HG02884 (cell line): ENCODE data around the gene ANKMY2.
"Not testable (repeated sequence)": the region's sequence is repeated elsewhere in the genome, so short reads cannot be mapped to it uniquely, and the experiment has no call there.

ENCODE experiments used
- ATAC-seq: cut with Tn5 transposase; IDR thresholded peaks from one replicate; pipeline ENCODE4 v1.9.1; 2021; ENCODE audit warnings: mild to moderate bottlenecking, moderate library complexity; ENCODE audit not compliant: unreplicated experiment

The ANKMY2 gene

DNA sequence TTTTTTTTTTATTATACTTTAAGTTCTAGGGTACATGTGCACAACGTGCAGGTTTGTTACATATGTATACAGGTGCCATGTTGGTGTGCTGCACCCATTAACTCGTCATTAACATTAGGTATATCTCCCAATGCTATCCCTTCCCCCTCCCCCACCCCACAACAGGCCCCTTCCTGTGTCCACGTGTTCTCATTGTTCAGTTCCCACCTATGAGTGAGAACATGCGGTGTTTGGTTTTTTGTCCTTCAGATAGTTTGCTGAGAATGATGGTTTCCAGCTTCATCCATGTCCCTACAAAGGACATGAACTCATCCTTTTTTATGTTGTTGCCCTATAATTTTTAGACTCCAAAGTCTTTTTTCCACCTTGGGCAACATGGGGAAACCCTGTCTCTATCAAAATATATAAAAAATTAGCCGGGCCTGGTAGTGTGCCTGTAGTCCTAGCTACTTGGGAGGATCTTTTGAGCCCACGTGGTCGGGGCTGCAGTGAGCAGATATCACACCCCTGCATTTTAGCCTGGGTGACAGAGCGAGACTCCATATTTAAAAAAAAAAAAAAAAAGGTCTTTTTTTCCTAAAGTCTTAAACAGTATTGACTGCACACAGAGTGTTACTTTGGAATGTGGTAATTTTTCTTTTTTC lies 14.4 kb upstream of the ANKMY2 start:
- ATAC-seq = not testable (repeated sequence)

DNA sequence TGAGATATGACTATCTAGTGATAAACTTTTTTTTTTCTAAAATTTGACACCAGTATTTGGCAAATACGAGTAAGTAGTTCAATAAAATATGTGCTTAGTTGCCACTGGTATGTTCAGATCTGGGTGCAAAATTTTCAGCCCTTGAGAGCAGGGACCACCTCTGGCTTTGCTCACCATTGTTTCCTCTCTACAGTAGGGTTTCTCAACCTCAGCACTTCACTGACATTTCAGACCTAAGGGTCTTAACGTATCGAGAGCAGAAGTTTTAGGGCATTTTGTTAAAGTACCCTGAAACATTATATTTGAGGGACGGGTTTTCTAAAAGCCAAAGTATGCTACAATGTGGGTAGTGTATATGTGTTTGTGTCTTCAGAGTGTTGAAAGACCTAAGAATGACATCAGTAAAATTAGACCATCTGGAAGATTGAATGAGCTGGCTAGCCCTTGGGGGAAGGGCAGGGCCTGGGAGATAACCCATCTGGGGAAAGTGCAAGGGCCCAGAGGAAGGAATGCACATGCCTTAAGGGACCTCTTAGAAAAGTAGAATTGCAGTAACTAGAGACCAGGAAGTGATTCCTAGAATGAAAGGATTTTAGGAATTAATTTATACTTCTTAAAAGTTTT lies 12.2 kb upstream of the ANKMY2 start:
- ATAC-seq = no peak

DNA sequence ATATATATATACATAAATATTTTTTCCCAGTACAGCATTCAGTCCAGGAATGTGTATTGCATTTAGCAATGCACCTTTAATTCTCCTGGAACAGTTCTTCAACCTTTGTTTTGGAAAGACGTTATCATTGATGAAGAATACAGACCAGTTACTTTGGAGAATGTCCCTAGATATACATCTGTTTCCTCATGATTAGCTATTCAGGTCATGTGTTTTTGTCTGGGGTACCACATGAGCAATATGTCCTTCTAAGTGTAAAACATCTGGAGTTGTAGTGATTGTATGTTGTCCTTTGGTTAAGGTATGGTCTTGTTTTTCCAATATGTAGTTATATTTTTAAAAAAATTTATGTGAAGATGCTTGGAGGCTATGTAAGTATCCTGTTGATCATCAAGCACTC lies 10.6 kb upstream of the ANKMY2 start:
- no peak for ATAC-seq

DNA sequence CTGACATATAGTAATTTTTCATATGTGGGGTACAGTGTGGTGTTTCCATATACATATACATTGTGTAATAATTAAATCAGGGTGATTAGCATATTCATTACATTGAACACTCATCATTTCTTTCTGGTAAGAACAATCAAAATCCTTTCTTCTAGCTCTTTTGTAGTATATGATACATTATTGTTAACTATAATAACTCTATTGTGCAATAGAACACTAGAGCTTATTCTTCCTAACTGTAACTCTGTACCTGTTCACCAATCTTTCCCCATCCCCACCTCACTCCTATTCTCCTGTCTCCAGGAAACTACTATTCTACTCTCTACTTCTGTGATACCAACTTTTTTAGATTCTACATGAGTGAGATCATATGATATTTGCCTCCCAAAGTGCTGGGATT lies 9.8 kb upstream of the ANKMY2 start:
- no peak for ATAC-seq

DNA sequence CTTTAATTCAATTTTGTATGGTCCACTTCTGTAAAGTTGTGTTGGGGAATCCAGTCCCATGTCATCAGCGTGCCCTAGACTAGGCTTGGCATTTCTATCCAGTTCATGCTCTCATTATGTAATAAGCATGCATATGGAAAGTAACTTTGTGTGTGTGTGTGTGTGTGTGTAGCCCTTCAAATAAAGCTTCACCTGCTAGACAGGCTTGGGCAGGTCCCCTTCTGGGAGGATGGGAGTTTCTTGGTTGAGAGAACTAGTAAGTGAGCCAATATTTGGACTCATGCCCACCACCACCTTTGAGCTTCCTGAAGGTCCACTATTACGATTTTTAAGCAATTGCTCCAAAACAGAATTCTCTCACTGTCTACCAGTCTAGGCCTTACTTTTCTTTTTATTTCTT lies 7.3 kb upstream of the ANKMY2 start:
- no peak for ATAC-seq

DNA sequence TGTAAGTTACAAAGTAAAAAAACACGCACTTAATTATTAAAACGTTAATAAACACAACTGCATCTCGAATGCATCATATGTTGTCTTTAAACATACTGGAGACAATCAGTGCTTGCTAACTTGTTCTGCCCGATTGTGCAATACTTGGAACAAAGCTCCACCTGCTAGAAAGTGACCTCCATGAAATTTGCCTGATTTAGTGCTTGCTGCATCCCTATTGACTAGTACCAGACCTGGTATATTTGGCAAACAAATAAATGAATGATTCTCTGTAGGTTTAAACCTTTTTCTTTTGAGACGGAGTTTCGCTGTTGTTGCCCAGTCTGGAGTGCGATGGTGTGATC lies 6.7 kb upstream of the ANKMY2 start:
- no peak for ATAC-seq

DNA sequence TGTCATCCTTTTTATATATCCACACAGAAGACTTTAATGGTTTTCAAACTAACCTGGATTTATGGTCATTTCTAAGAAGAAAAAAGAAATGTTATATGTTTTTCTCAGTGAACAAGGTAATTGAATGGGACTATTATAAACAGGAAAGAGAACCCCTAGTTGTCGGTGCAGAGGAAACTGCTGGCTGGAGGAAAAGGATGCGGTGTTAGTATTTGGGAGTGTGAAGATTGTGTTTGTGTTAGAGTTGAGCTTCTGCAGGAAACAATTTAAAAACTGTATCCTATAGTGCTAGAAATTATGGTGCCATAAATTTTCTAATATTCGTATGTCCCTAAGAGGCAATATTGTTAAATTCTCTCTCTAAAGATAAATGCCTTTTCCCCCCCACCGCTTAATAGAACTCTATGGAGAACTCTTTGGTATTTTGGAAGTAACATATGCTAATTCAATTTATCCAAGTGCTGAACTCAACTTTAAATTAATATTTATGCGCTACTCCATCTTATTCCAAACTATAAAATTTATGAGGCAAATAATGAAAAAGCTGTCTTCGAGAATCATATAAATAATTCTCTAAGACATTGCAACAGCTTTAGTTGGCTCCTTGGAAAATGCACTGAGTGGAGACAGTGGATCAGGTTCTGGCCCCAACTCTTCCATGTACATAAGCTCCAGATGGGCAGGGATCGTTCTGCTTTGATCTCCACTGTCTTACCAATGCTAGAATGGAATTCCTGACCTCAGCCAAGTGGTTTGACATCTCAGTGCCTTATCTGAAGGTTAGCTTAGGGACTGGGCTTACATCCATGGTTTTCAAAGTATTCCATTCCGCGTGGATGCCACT lies 6.1 kb upstream of the ANKMY2 start:
- no peak for ATAC-seq

DNA sequence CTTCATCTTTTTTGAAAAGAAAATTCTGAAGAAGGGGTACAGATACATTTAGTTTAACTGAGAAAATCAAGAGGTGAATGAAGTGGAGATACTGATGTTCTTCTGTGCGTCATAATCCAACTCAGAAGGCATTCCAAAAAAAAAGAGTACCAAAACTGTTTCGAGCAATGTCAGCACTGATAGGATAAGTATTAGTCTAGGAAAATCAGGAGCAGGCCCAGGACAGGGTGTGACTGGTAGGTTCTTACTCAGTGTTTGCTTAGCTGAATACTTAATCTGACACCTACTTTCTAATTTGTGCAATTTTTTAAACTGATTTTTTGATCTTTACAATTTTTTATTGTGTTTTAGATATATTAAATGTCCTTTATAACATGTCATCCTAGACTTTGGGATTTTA lies 4.7 kb upstream of the ANKMY2 start:
- ATAC-seq = no peak

DNA sequence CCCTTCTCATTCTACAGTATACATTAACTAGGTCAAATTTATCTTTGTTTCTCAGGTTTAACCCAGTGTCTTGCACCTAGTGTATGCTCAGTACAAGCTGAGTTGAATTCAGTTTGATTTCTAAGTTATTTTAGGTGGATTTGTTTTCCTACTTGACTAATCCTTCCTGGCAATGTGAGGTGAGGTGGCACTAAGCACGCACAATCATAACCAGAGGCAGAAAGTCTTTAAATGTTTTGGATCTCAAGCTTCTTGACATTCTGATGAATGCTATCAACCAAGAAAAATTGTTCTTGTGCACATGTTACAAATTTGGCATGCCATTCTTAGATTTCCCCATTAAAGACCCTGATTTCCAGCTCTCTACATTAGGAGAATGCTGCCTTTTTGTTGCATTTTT lies 3.6 kb upstream of the ANKMY2 start:
- ATAC-seq = no peak

DNA sequence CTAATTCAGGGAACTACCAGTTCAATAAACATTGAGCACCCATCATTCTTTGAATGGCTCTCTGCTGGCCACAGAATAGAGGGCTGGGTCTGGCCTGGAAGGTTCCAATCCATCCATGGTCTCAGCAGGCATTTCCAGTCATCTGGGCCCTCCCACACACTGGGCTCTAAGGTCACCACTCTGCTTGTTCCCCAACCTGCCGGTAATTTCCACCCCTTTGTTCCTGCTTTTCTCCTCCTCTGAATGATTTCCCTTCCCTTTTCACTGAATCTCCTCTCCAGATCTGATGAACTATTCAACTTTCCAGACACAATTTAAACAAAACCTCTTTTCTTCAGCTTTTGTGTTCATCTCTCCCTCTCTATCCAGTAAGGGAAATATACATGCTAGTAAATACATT lies 3.0 kb upstream of the ANKMY2 start:
- ATAC-seq = no peak

DNA sequence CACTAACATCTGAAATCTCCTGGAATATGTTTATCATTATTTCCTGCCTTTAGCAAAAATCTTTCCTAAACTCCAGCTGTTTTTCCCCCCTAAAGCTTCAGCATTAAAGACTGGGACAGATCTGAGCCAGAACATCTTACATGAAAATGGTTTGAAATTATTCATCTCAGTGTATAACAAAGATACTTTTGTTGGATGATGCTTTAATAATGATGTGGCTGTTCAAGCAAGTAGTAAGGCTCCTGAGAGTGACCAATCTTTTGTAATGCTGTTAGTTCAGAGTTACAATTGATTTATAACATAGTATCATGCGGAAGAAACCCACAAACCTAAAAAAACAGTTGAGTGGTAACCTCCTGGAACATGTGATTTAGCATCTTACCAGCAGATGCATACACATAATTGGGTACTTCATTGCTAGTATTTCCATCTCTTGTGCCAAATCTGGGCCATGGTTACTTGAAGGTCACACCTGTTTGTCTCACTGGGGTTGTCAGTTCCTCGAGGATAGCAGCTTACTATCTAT lies 1.9 kb upstream of the ANKMY2 start:
- ATAC-seq = no peak

DNA sequence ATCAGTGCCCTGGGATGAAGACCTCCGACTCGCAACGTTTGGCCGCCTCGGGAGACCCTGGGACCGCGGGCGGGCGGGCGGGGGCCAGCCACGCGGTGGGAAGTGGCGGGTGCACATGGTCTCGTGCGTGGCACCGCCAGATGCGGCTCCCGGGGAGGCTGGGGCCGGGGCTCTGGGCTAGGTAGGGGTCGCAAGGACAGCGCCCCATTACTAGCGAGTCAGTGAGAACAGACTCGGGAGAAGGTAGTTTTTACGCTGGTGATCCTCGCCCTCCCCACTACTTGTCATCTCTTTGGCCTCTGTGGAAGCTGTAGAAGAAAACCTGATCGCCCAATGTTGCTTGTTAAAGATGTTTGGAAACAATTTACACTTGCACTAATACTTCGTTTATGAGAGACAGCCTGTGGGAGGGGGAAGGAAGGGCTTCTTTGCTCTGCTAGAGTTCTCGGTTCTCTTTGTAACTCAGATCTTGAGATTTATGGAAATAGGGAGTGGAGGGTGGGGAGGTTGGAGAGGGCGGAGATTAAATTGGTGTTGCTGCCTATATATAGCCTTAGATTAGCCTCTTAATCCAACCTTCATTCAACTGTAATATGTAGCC lies 1.0 kb upstream of the ANKMY2 start:
- ATAC-seq = no peak

DNA sequence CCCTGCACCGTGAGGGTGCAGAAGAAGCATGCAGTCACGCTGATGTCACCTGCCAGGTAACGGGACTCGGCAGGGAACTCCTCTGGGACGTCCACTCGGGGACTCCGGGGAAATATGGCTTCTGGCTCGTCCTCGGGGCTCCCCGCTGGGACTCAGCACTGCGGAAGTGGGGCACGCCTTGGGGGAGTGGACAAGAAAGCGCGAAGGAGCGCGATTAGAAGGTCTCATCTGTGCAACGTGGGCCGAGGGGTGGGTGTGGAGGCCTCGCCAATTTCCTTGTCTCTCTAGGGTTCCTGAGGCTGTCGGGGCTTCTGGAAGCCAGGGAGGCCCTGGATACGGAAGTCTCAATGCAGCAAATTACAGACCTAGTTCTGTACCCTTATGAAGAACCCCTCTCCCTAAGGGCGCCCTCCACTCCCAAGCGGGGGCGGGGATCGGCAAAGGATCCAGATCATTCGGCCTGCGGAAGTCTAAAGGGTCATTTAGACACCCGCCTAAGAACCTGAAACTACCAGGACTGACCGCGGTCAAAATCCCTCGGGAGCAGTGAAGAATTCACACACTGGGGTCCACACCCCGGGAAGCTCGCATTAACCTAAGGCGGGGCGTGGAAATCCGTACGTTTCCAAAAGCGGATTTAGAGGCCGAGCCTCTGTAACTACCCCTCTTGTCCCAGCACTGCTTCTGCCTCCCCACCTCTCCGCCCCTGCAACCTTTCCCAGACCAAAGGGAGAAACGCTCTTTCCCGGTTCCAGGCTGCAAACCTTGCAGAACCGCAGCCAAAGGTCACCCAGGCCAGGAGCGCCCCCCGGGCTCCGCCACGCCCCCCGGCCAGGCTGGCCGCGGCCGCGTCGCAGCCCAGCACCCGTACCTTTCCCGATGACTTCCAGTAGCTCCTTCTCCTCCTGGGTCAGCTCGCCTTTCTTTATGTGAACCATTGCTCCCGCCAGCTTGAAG lies 640 bp downstream of the ANKMY2 start:
- ATAC-seq = no peak

DNA sequence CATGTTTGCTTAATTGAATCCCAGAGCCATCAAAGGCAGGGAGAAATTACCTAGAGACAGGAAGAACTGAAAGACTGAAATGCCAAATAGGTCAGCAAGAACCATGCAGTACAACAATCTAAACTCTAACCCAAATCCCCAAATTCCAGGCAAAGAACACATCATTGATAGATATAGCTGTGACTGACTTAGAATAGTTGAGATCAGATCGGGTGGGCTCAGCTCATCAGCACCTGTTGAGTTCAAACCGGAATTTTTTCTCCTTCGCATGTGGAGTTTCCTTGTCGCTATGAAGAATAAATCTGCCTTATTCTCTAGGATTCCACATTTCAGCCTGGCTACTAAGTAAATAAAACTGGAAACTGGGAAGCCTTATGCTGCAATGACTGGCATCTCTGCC lies 1.4 kb downstream of the ANKMY2 start:
- ATAC-seq = no peak

DNA sequence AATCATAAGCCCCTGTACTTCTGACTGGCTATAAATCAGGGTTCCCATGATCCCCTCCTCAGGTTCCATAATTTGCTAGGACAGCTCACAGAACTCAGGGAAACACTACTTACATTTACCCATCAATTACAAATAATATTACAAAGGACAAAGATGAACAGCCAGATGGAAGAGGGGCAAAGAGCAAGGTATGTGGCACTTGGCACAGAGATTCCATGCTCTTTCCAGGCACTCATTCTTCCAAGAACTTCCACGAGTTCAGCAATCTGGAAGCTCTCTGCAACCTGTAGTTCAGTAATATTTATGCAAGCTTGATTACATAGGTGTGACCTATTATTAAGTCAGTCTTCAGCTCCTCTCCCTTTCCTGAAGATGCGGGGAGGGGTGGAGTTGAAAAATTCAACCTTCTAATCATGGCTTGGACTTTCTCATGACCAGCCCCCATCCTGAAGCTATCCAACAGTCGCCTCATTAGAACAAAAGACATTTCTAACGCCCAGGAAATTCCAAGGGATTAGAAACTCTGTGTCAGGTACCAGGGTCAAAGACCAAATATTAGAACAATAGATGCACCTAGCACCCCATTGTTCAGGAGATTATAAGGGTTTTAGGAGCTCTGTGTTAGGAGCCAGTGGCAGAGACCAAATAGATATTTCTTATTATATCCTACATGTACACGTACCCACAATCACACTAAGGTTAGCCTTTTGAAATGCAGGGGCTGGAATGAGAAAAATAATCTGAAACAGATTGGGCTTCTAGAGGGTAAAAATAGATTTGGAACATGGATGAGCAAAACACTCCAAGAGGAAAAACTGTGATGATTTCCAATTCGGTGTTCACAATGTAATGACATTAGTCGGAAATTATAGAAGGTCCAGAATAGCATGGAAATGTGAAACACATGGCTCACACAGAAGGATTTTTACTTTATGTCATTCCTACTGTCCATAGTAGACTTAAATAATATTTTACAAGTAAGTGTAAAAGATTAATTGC lies 7.0 kb downstream of the ANKMY2 start:
- ATAC-seq = no peak

DNA sequence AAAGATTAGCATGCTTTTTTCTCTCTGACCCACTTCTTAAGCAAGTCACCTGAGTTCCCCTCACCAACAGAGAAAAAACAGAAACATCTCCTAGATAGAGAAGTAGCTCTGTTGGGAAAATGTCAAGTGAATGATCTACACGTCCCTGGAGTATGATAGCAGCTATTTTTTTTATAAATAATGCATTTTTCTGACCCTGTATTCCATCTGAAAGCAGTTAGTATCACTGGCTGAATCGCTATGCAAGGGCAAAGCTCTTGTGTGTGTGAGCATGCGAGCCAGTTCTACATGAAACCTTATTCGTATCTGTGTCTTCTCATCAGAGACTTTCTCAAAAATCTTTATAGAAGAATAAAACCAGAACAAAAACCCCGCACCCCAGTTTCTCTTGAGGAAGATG lies 8.2 kb downstream of the ANKMY2 start:
- ATAC-seq = no peak

DNA sequence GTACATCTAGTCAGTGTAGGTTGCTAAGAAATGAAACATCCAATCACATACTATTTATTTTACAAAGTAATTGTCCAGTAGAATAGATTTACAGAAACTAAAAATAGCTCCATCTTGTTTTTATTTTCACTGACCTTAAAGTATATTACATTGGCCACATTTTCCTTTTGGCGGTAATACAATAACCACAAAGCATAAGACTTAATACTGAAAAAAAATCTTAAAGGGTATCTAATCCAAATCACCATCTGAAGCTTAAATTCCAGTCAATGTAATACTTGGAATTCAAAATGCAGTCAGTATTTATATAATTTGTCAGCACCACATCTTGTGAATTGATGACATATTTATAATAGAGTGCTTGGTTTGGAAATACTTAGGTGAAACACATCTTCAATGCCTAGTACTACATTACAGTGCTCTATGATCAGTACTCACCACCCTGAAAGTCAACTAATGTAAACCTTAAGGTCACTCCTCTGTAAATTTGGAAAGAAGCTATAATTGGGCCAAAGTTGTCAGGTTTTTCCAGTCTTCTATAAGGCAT lies 8.9 kb downstream of the ANKMY2 start:
- no peak for ATAC-seq

DNA sequence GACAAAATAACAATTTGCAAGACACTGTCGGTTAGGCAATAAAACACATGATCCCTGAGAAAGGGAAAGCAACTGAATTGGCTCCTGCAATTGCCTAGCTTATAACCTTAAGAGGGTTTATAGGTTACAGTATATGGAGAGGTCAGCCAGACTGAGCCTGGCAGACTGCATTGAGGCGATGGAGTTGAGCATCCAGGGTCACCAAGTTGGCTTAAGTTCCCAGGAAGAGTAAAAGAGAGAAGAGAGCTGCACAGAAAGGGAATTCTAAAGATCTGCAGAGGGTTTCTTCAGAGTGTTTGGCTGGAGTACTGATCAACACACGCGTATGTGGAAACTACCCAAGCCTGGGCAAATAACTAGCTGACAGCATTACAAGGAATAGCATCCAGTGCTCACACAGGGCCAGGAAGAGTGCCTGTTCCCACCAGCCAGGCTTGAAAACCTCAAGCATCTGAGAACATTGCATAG lies 11.2 kb downstream of the ANKMY2 start:
- ATAC-seq = no peak

DNA sequence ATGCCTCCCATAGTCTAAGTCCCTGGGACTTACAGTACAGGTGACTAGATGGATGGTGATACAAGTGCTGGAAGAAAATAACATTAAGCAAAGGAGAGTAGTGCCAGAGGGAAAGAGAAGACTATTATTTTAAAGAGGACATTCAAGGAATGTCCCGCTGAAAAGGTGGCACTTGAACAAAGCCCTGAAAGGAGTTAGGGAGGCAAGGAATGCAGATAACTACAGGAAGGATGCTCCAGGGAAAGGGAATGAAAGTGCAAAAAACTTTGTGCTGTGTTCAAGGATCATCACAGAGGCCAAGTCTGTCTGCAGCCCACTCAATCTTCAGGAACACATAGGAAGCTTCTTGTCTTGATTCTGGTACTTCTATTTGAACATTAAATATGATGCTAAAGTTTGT lies 14.9 kb downstream of the ANKMY2 start:
- no peak for ATAC-seq
